GM21619 (cell line): ENCODE results near the gene ARHGAP30.
A peak's percentile ranks its signal among the peaks of the same experiment; 100 is the strongest.
"Not testable (repeated sequence)": the region's sequence is repeated elsewhere in the genome, so short reads cannot be mapped to it uniquely, and the experiment has no call there.

Experiments
- ATAC-seq: cut with Tn5 transposase; IDR thresholded peaks from one replicate; pipeline ENCODE4 v1.9.1; 2021; ENCODE audit not compliant: unreplicated experiment

ARHGAP30 gene

DNA sequence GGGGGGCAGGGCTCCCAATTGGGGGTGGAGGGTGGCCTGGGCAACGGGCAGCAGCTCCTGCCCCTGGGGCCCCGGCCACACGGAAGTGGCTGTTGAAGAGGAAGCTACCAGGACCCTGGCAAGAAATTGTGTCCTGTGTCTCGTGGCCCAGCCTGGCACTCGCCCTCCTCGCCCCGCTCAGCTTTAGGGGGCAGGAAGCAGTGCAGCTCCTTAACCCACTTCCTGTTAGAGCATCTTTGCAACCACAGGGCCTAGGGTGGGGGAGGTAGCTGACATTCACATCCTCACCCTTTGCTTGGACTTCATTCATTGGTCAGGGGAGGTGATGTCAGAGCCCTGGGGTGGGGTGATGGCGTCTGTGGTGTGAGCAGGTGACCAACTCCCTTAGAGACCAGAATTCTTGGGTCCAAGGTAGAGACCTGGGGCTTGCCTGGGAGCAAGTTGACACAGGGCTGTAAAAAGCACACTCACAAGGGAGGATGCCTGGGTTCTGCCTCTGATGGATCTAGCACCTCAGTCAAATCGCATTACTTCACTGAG is at the start of gene ARHGAP30:
TSS of gene ARHGAP30 (minus strand) at position 161 of the 540 bp plus-strand sequence. CDS start 267 bp downstream, outside the sequence.
- ATAC-seq = peak; percentile 83

DNA sequence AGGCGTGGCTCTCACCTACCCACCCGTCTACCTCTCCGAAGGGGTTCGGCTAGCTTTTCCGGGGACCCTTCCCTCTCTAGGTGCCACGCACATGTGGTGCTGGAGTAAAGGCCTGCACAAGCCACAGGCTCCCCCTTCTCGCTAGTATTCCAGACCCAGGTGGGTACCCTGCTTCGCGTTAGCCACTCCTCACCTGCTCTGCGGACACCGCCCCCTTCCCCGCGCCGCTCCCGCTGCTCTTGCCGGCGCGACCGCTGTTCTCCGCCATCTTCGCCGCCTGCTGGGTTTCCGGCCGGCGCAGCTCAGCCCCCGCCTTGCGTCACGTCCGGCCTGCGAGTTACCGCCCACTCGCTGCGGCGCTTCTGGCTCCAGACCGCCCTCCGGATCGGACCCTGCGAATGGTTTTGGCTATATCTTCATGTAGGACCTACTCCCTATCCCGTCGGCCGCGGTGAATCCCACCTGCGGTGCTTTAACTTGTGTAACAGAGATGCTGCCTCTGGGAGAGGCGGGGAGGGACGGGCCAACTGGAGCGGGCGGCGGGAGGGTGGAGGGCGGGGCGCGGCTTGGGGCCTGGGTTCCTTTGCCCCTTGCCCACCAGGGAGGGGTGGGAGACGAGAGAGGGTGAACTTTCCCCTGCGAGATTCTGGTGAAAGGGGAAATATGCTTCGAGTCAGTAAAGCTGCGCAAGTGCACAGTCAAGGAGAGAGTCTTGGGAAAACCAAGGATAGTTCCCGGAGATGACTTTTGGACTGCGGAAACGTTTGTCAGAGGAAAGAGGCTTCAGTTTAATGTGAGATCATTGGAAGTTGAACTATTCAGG is 48.3 kb upstream of the ARHGAP30 start, which contains the start of the genes NIT1 and PFDN2:
TSS of gene NIT1 (plus strand) at position 347 of the 823 bp plus-strand sequence. CDS start at position 419, 72 bp downstream.
TSS of gene PFDN2 (minus strand) at position 279 of the 823 bp plus-strand sequence. CDS start at position 268, 11 bp downstream.
- ATAC-seq = peak; percentile 85

- not testable (repeated sequence) for ATAC-seq
Measured at GRCh38 chr1:161115961-161116360, 46.3 kb upstream of the ARHGAP30 start.

DNA sequence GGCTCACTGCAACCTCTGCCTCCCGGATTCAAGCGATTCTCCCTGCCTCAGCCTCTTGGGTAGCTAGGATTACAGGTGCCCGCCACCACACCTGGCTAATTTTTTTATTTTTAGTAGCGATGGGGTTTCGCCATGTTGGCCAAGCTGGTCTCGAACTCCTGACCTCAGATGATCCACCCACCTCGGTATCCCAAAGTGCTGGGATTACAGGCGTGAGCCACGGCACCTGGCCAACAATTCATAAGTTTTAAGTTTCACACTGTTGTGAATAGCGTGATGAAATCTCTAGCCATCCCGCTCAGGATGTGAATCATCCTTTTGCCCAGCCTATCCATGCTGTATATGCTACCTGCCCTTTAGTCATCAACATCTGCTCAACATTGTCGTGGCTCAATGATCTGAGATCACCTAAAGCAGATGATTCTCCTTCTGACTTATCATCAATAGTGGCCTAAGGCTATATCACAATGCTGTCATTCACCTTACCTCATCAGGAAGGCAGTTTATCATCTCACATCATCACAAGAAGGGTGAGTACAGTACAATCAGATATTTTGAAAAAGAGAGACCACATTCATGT is 45.5 kb upstream of the ARHGAP30 start:
- ATAC-seq = no peak

GRCh38 chr1:161114556-161114955 is 44.9 kb upstream of the ARHGAP30 start:
- ATAC-seq = no peak

DNA sequence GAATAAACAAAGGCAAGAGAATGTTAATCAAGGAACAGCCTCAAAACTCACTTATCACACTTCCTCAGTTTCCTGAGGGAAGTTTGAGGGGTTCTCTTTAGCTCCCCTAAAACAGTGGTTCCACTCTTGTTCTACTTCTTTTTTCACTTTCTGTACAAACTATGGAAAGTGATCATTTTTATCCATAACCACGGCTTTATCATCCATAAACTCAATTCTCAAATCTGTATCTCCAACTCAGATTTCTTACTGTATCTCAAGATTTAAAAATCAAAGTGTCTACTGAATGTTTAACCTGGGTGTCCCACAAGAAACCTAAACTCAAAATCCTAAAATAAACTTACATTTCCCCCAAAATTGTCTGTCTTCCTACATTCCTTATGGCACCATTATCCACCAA is 44.2 kb upstream of the ARHGAP30 start:
- ATAC-seq = no peak

- no peak for ATAC-seq
Measured at GRCh38 chr1:161111527-161111926, 41.8 kb upstream of the ARHGAP30 start.

DNA sequence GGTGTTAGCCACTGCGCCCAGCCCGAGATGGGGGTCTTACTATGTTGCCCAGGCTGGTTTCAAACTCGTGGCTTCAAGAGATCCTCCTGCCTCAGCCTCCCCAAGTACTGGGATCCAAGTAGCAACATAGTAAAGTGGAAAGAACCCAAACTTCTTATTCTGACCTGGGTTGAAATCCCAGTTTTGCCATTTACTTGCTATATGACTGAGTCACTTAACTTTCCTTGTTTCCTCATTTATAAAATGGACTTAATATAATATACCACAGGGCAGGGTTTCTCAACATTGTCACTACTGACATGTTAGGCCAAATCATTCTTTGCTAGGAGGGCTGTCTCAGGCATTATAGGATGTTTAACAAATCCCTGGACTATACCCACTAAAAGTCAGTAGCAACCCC is 41.4 kb upstream of the ARHGAP30 start:
- no peak for ATAC-seq

- ATAC-seq = no peak
Measured at GRCh38 chr1:161106431-161106830, 36.7 kb upstream of the ARHGAP30 start.

GRCh38 chr1:161100556-161100955 is 30.9 kb upstream of the ARHGAP30 start:
- no peak for ATAC-seq

DNA sequence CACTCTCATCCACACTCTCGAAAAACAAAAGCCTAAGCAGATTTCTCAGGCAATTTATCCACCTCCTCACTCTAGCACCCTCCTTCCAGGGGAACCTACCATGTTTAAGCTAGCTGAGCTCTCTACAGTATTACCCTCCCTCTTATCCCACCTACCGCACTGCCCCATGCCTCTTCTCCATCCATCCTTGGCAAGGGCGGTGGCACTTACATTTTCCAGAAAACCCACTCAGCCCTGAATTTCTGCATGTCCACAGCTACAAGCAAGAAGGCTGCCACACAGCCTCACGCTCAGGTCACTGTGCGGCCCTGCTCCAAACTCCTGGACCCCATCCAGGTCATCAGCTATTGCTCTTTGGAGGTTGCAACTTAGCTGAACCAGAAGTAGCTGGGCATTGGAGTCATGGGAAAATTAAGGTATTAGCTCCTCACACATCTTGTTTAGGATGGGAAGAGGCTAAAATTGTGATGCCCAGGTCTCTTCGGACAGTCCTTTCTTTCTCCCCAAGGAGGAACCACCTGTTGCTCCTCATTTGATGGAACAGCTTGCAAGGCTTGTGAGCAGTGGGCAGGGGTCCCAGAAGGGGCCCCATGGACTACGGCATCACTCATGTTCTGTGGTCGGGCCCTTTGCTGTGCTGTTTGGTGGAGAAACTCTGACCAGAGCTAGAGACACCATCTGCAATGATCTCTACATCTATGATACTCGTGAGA is 29.6 kb upstream of the ARHGAP30 start:
- no peak for ATAC-seq

- peak; percentile 70 for ATAC-seq
Measured at GRCh38 chr1:161098210-161099068, 28.7 kb upstream of the ARHGAP30 start, which contains the start of gene KLHDC9. Gene KLHDC9 (plus strand): TSS chr1:161098361. CDS start chr1:161098536, 175 bp downstream.

GRCh38 chr1:161096530-161096929 is 26.8 kb upstream of the ARHGAP30 start:
- no peak for ATAC-seq

DNA sequence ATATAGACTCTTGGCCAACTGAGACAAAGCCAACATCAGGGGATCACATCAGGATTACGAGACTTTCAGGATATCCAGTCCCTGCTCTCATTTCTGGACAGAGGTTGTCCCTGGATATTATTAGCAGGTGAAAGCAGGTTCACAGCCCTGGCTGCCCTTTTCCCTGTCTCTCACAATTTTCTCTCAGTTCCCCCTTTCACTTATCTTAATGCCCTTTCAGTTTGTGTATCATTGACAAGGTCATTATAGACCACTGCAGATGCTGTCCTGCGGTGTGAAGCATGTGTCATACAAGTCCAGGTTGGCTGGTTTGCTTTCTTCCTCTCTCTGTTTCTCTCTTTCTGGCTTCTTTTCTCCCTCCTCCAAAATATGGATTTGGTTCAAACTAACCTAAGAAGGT is 26.3 kb upstream of the ARHGAP30 start:
- ATAC-seq = peak; percentile 42

- no peak for ATAC-seq
Measured at GRCh38 chr1:161095230-161095629, 25.5 kb upstream of the ARHGAP30 start.

- ATAC-seq = no peak
Measured at GRCh38 chr1:161094481-161094880, 24.8 kb upstream of the ARHGAP30 start.

DNA sequence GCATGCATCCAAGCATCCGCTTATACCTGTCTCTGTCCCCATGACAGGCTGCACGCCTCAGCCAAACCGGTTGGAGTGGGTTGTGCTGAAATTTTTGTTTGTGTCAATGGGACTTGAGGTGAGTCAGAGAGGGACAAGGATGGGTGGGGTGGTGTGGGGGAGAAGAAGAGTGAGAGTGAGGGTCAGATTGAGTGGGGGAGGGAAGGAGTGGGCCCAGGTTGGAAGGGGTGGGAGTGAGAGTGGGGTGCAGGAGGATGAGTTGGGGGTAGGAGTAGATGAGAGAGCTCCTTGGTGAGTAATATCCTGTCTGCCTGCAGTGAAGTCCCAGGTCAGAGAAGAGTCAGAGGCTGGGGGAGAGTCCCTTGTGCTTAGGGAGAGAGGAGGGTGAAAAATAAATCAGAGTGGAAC is 22.9 kb upstream of the ARHGAP30 start:
- no peak for ATAC-seq

DNA sequence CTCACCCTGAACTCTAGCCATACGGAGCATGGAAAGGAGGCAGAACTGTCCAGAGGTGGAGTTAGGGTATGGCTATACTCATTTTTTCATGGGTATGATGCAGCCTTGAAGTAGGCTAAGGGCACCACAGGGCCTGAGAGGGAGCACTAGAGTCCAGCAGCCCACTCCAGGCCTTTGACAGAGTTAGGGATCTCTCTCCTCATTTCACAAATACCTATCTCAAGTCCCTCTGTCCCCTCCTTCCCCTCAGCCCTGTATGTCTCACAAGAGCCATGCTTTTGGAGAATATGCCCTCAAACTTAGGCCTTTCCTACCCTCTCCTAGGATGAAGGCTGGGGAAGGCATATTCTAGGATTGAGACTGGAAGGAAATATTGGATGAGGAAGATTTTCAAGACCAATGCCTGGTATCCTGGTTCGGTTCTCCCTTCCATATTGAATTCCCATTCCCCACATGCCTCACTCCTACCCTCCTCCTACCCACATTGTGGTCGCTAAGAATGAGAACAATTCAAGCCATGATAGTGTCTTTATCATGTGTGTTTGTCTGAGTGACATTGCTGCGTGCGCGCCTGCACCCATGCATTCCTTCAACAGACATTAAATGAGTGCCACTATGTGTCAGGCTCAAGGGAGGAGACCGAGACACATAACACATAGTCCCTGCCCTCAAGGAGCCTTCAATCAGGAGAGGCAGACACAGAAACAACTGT is 22.3 kb upstream of the ARHGAP30 start:
- no peak for ATAC-seq

- ATAC-seq = no peak
Measured at GRCh38 chr1:161091093-161091492, 21.4 kb upstream of the ARHGAP30 start.

DNA sequence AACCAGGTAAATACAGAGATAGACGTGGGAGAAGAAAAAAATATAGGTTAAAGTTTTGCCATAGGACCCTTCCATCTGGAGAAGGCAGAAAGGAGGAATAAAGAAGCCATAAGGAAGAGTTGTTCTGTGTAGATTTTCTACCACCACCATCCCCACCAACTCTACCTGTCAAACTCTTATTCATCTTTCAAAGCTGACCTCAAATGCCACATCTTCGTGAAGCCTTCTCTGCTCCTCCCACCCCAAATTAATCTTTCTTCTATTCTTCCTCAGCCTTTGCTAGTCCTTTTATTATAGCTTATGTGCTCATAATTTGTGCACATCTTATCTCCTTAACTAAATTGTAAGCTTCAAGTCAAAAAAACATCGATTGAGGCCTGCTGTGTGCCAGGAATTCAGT is 20.9 kb upstream of the ARHGAP30 start:
- no peak for ATAC-seq
